ENCODE data around the gene ZNF334.

Gene ZNF334

GRCh38 chr20:46485431-46485830 lies 27.9 kb downstream of the ZNF334 start:
- no peak overlapping the region for H3K27ac ChIP-seq
- TF ChIP-seq ZFX (IDR thresholded peaks at IDR 0.05) (no peak), CTCF (conservative IDR thresholded peaks at IDR 0.05) (no peak)

- peak overlapping the region; percentile 53; the same call in 1 of the 2 replicates for H3K27ac ChIP-seq
- TF ChIP-seq CTCF (conservative IDR thresholded peaks at IDR 0.05) (no peak), ZFX (IDR thresholded peaks at IDR 0.05) (no peak)
Measured at GRCh38 chr20:46484954-46485353, 28.4 kb downstream of the ZNF334 start.

- TF ChIP-seq ZFX (IDR thresholded peaks at IDR 0.05) (no peak), CTCF (conservative IDR thresholded peaks at IDR 0.05) (no peak)
- H3K27ac ChIP-seq = no peak overlapping the region
Measured at GRCh38 chr20:46483879-46484278, 29.5 kb downstream of the ZNF334 start.

- TF ChIP-seq ZFX (IDR thresholded peaks at IDR 0.05) (no peak), CTCF (conservative IDR thresholded peaks at IDR 0.05) (no peak)
- no peak overlapping the region for H3K27ac ChIP-seq
Measured at GRCh38 chr20:46482864-46483263, 30.5 kb downstream of the ZNF334 start.

- no peak for TF ChIP-seq CTCF (conservative IDR thresholded peaks at IDR 0.05)
- TF ChIP-seq ZFX (IDR thresholded peaks at IDR 0.05) = no peak
- H3K27ac ChIP-seq = no peak overlapping the region
Measured at GRCh38 chr20:46477640-46478039, 35.7 kb downstream of the ZNF334 start.

GRCh38 chr20:46477225-46477624 lies 36.1 kb downstream of the ZNF334 start:
- TF ChIP-seq CTCF (conservative IDR thresholded peaks at IDR 0.05) (peak; percentile 15), ZFX (IDR thresholded peaks at IDR 0.05) (no peak)

GRCh38 chr20:46468508-46468907 lies 44.9 kb downstream of the ZNF334 start:
- no peak overlapping the region for H3K27ac ChIP-seq
- no peak for TF ChIP-seq CTCF (conservative IDR thresholded peaks at IDR 0.05)
- TF ChIP-seq ZFX (IDR thresholded peaks at IDR 0.05) = no peak

More at GRCh38 chr20:46477225-46477624, 36.1 kb downstream of the ZNF334 start:
- no peak overlapping the region for H3K27ac ChIP-seq
